Measurements from ENCODE around the gene TCF7L1. TPM values are rescaled to one million over a fixed set of nuclear protein-coding genes. Genes with fewer than 3 reads are reported as not detected.

The TCF7L1 gene
- total RNA-seq, 1 donor from 2014 or later, result 10.3 TPM

GRCh38 chr2:85137156-85137555, 4.0 kb downstream of the TCF7L1 start:
- no peak for DNase-seq (ENCODE audit: low spot score in 2 of 2)
- intact Hi-C loops (cut with DNase I), result no loop called here
- no peaks in the 10 kb centered on the region for H3K27me3 ChIP-seq
- H3K36me3 ChIP-seq, result no peaks in the 10 kb centered on the region
- H3K27ac ChIP-seq, result peak overlapping the region; percentile 22 to 28
- H3K4me3 ChIP-seq, result no peak overlapping the region
- peaks cover 3 to 32% of the 10 kb centered on the region in 2 donors for H3K4me1 ChIP-seq
- no peak for TF ChIP-seq CTCF (IDR thresholded peaks at IDR 0.05)
- no peaks in the 10 kb centered on the region for H3K9me3 ChIP-seq

- no peak overlapping the region for H3K27ac ChIP-seq
- H3K27me3 ChIP-seq, result no peaks in the 10 kb centered on the region
- no peak for DNase-seq (ENCODE audit: low spot score in 2 of 2)
- H3K4me3 ChIP-seq, result no peak overlapping the region
- H3K4me1 ChIP-seq, result peaks cover 0 to 5% of the 10 kb centered on the region in 2 donors
- TF ChIP-seq CTCF (IDR thresholded peaks at IDR 0.05), result no peak
- no peaks in the 10 kb centered on the region for H3K9me3 ChIP-seq
- H3K36me3 ChIP-seq, result no peaks in the 10 kb centered on the region
- intact Hi-C loops (cut with DNase I), result no loop called here
These were observed 10.4 kb downstream of the TCF7L1 start for GRCh38 chr2:85143463-85144082.

GRCh38 chr2:85145116-85145820, 12.1 kb downstream of the TCF7L1 start:
- peaks cover 0 to 2% of the 10 kb centered on the region in 2 donors for H3K4me1 ChIP-seq
- H3K9me3 ChIP-seq, result no peaks in the 10 kb centered on the region
- no peaks in the 10 kb centered on the region for H3K36me3 ChIP-seq
- H3K4me3 ChIP-seq, result no peak overlapping the region
- no peak for DNase-seq (ENCODE audit: low spot score in 2 of 2)
- H3K27ac ChIP-seq, result no peak overlapping the region
- H3K27me3 ChIP-seq, result no peaks in the 10 kb centered on the region
- intact Hi-C loops (cut with DNase I), result no loop called here
- no peak for TF ChIP-seq CTCF (IDR thresholded peaks at IDR 0.05)

- Histone ChIP-seq H3K9me3 (no peaks in the 10 kb centered on the region), H3K36me3 (no peaks in the 10 kb centered on the region), H3K27me3 (no peaks in the 10 kb centered on the region), H3K4me1 (peaks cover 0 to 2% of the 10 kb centered on the region in 2 donors), H3K27ac (no peak overlapping the region), H3K4me3 (no peak overlapping the region)
- DNase-seq (ENCODE audit: low spot score in 2 of 2), result no peak
- TF ChIP-seq CTCF (IDR thresholded peaks at IDR 0.05), result no peak
- intact Hi-C loops (cut with DNase I), result no loop called here
These were observed 15.0 kb downstream of the TCF7L1 start for GRCh38 chr2:85148190-85148589.

GRCh38 chr2:85151026-85151425, 17.8 kb downstream of the TCF7L1 start:
- intact Hi-C loops (cut with DNase I), result no loop called here
- H3K27me3 ChIP-seq, result no peaks in the 10 kb centered on the region
- H3K4me1 ChIP-seq, result peaks cover 0 to 12% of the 10 kb centered on the region in 2 donors
- DNase-seq (ENCODE audit: low spot score in 2 of 2), result no peak
- no peak for TF ChIP-seq CTCF (IDR thresholded peaks at IDR 0.05)
- H3K4me3 ChIP-seq, result no peak overlapping the region
- no peak overlapping the region for H3K27ac ChIP-seq
- no peaks in the 10 kb centered on the region for H3K9me3 ChIP-seq
- no peaks in the 10 kb centered on the region for H3K36me3 ChIP-seq
